HG03064 (cell line): ENCODE measurements around the gene GLT6D1.
"Not testable (repeated sequence)": the region's sequence is repeated elsewhere in the genome, so short reads cannot be mapped to it uniquely, and the experiment has no call there.

Source experiments
- ATAC-seq: cut with Tn5 transposase; IDR thresholded peaks from one replicate; pipeline ENCODE4 v1.9.1; 2021; ENCODE audit warnings: low read depth; ENCODE audit not compliant: unreplicated experiment

Gene GLT6D1

DNA sequence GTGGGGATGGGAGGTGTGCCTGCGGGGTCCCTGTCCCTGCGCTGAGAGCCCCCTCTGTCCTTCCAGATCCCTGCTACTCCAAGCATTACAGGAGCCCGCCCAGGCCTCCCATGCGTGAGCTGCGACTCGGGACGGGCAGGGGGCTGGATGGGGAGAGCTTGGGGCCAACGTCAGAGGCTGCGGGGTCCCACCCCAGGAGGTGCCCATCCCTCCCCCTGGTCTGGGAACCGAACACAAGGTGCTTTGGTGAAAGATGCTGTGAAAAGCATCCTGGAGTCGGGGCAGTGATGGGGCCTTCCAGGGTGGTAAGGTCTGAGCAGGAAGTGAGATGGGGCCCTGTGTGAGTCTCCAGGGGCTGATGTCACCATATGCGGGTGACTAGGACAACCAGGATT is 26.5 kb upstream of the GLT6D1 start:
- no peak for ATAC-seq

DNA sequence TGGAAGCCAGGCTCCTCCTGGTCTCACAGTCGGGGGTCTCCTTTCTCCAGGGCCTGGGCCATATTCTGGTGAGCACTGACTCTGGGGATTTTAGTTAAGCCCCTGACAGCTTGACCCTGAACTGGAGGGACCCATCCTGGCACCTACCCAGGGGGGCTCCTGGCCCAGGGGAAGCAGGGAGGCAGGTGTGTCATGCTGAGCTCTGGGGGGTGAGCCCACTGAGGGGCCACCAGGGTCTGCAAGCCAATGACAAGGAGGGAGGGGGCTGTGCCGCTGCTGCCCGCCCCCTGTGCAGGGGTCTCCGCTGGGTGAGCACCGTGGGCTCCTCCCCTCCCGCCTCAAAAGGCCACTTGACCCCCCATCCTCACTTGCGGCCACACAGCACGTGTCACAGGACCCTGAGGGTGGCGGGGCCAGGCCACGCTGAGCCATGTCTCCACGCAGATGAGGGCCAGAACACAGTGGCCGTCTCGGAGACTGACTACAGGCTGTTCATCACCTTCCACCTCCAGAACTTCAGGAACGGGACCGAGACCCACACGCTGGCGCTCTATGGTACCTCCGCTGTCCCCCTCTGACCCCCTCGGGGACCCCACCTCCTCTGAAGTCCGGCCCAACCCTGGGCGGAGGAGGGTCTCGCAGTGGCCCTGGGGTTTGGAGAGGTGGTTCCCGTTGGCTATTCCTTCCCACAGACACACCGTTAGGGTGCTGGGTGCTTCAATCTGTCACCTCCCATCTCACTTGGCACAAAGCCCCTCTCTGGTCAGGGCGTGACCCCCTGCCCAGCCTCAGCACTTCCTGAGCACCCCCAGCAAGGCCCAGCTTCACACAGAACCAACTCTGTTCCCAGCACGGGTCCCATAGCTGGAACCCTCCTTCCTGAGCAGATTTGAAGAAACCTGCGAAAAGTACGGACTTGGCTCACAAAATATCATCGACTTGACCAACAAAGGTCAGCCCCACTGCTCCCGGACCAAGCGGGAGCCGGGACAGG is 25.8 kb upstream of the GLT6D1 start:
- ATAC-seq = no peak

GRCh38 chr9:135664266-135664665 is 24.9 kb upstream of the GLT6D1 start:
- ATAC-seq = no peak

DNA sequence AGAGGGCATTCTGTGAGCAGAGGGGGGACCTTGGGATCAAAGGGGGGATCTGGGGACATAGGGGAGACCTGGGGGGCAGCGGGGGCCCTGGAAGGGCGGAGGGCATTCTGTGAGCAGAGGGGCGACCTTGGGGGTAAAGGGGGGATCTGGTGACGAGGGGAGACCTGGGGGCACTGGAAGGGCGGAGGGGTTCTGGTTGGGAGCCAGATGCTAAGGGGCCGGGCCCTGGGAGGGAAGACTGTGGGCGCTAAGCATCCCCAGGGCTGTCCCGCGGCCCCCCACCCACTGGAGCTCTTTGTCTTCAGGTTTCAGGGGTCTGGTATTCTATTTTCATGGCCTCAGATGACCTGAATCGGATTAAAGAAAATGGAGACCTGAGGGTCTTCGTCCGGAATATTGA is 24.5 kb upstream of the GLT6D1 start:
- no peak for ATAC-seq

- ATAC-seq = no peak
Observed at GRCh38 chr9:135663451-135663770, 24.1 kb upstream of the GLT6D1 start.

DNA sequence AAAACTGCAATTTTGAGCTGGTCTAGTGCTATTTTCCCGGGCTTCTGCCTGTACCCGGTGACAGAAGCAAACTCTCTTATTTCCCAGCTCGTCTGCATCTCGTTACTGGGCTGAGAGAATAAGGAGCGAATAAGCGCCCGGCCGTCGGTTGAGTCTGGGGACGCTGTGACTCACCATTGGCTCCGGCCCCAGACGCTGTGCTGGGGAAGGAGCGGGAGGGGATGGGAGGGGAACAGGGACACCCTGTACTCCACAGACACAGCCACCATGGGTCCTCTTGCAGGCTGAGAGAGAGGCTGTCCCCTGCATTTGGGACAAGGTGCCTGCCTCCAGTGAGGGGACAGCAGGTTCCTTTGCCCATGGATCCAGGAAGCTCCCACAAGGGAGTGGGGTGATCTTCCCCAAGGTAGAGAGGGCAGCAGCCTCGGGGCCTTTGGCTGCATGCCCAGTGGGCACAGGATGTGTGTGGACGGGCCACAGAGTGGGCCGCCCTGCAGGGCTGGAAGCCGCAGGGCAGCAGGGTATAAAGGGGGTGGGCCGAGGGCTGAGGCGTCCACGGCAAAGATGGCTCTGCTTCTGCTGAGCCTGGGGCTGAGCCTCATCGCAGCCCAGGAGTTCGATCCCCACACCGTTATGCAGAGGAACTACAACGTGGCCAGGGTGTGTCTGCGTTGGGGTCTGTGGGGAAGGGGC is 23.6 kb upstream of the GLT6D1 start, which contains the start of gene LCN9:
LCN9 (plus strand) TSS at position 552 of the 693 bp plus-strand sequence; CDS start at position 565, 13 bp downstream.
- no peak for ATAC-seq

- ATAC-seq = no peak
Observed at GRCh38 chr9:135661816-135662560, 22.6 kb upstream of the GLT6D1 start.

- no peak for ATAC-seq
Observed at GRCh38 chr9:135660407-135660806, 21.1 kb upstream of the GLT6D1 start.

GRCh38 chr9:135659252-135659651 is 19.9 kb upstream of the GLT6D1 start:
- ATAC-seq = no peak

DNA sequence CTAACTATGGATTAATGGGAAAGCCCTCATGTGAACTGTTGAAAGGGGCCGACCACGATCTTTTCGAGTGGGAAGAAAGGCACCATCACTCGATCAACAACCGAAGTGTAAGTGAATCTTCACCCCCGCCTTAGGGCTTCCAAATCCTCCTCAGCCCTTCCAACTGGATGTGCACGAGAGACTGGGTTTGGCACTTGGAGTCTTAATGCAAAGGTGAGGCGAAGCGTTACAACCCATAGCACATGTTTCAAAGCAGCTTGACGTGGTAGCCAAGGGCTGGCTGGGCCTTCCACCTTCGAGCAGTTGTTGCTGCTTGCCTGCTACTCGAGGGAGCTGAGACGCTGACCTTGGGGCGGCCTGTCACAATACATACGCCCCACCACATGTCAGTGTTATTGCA is 18.1 kb upstream of the GLT6D1 start:
- no peak for ATAC-seq

GRCh38 chr9:135655317-135655716 is 16.0 kb upstream of the GLT6D1 start:
- no peak for ATAC-seq

- ATAC-seq = no peak
Observed at GRCh38 chr9:135650408-135650807, 11.1 kb upstream of the GLT6D1 start.

DNA sequence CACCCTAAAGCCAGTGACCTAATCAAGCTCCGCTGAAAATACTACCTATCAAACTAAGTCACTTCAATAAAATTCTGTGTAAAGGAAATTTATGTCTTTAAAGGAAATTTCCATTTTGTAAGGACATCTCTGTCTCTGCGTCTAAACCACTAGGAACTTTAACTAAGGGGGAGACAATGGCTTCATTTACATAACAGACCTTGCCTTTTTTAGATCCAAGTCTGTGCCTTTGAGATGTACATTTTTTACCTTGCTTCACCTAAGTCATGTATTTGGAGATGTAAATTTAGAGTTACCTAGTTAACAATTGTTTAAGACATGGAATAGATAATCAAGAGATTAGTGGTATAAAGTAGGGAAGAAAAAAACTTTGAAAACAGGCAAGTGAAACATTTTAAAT is 10.2 kb upstream of the GLT6D1 start:
- ATAC-seq = no peak

DNA sequence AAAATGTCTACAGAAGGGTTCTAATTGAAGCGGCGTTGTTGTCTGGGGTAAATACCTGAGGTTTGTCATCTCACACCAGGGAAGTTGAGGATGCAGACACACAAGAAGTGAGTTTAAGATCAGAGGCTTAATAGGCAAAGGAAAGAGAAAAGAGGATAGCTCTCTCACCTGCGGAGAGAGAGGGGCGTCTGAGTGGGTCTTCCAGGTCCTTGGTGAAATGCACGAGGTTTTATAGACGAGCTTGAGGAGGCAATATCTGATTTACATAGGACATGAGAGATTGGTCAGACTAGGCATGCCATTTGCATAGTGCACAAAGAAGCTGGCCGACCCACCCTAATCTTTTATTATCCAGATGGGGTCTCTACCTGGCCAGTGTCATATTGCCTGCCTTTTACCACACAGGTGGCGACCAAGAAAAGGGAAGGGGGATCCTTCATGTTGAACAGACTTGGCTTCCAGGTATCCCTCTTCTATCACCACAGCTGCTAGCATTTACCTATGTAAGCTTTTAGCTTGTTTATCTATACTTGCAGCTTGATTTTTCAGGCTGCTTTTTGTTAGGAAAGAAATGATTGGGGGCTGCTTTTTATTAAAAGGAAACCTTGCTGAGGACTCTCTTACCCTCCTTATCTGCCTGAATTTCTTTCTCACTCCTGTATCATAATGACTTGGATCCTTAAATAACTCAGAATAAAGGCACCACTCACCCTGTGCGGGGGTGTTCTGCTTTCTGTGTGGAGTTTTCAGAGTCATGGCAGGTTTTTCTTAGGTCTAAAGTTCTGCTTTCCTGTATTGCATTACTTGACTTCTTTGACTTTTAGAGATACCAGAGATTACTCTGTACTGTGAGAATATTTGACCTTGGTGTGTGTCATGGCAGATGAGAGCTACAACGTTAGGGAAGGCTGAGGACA is 9.4 kb upstream of the GLT6D1 start:
- ATAC-seq = no peak

DNA sequence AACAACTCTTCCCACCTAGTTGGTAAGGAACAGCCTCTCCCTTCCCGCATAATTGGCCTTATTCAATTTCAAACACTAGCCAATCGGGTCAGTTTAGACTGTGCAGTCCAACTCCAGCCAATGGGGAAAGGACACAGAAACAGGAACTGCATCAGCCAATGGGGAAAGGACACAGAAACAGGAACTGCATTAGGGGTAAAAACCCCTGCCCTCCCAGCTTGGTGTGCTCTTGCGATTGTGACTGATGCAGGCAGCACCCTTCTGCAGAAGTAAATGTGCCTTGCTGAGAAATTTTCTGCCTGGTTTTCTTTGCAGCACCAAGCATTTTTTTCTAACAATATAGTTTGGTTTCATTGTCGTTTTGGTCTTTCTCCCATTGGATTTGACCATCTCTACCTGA is 8.5 kb upstream of the GLT6D1 start:
- ATAC-seq = no peak

DNA sequence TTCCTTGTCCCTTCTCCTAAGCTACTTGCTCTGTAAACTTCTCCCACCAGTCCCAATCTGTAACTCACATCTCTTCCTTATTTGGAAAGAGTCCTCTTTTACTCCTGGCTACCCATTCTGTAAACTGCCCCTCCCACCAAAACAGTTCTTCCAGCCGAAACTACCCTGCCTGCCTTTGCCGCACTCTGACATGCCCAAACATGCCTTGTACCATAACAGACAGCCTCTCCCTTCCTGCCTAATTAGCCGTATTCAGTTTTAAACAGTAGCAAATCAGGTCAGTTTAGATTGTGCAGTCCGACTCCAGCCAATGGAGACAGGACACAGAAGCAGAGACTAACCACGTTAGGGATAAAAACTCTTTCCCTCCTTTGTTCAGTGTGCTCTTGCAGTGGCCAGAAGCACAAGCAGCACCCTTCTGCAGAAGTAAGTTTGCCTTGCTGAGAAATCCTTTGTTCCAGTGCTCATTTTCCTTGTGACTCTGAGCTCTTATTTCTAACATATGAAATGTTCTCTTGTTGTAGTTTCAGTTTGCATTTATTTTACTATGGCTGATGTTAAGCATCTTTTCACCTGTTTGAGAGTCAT is 5.4 kb upstream of the GLT6D1 start:
- no peak for ATAC-seq

- no peak for ATAC-seq
Observed at GRCh38 chr9:135641745-135642144, 2.4 kb upstream of the GLT6D1 start.

DNA sequence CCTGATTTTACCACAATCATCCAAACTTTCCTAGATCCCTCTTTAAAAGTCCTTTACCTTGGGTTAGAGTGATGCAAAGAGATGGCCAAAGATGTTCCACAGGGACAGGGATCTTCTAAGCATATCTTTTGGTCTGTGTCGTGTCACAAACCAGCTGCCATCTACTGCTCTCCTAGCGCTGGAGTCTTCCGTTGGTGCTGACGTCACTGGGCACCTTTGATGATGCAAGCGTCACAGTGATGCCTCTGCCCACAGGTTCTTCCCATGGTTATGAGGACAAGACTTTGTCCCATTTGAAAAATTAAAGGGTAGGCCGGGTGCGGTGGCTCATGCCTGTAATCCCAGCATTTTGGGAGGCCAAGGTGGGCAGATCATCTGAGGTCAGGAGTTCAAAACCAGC is 1.7 kb upstream of the GLT6D1 start:
- ATAC-seq = no peak

- not testable (repeated sequence) for ATAC-seq
Observed at GRCh38 chr9:135636930-135637530, 2.3 kb downstream of the GLT6D1 start.
